GM21737 (cell line): ENCODE measurements around the gene TRPV6.

Experiments used
- ATAC-seq: cut with Tn5 transposase; IDR thresholded peaks from one replicate; pipeline ENCODE4 v1.9.1; 2021; ENCODE audit warnings: mild to moderate bottlenecking, moderate library complexity; ENCODE audit not compliant: unreplicated experiment

Gene TRPV6

DNA sequence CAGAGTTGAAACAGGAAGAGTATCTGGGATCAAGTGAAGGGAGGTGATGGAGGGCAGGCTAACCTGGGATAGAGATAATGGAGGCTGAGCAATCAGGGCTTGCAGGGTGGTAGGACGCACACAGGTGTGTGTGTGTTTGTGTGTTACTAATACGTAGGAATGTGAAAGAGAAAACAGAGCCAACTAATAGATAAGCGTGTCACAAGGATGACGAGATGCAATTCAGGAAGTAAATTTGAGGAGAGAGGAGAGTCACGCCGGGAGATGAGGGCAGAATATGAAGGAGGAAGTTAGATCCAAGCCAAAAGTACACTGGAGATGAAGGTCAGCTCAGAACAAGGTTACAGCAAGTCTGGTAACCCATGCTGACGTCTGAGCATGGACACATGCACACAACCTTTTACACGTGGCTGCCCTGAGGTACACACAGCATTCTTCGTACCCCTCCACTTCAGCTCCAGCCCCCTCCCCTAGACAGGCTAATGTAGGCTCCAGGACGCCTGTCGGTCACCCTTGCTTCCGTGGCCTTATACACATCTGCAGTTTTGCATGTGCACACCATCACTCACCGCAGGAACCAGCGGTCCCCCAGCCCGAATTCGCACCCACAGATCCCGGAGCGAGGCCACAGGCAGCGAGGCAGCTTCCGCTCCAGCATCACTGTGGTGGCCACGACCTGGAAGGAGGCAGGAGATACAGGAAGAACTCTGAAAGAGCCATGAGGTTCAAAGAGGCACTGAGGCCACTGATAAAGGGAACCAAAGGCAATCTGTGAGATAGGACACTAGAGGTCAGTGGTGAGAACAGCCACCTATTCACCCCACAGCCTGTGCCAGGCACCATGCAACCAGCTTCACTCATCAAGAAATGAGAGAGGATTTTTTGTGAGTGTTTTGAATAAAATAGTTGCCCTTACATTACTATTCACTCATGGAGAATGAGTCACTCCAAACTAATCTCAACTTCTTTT is 23.7 kb upstream of the TRPV6 start:
- no peak for ATAC-seq

DNA sequence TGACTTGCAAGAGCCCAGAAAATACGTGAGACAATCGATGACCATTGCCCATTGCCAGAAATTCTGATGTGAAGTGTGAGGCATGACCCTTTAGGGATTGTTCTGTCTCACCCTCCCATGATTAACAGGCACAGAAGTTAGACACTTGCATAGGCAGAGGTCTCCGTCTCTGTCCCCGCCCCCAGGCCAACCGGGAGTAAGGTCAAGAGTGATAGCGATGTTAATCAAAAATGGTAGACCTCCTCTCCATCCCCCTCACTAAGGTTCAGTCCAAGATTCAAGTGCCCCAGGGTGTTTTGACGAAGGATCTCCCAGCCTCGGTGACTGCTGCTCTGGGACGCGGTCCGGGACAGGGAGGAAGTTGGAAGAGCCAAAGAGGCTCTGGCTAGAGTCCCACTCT is 22.7 kb upstream of the TRPV6 start:
- ATAC-seq, result no peak

- ATAC-seq, result no peak
These were observed 21.1 kb upstream of the TRPV6 start for GRCh38 chr7:142906643-142907042.

GRCh38 chr7:142905759-142906158 is 20.2 kb upstream of the TRPV6 start:
- no peak for ATAC-seq

- ATAC-seq, result no peak
These were observed 18.6 kb upstream of the TRPV6 start for GRCh38 chr7:142904128-142904527.

GRCh38 chr7:142901426-142902259 is 16.1 kb upstream of the TRPV6 start:
- no peak for ATAC-seq

DNA sequence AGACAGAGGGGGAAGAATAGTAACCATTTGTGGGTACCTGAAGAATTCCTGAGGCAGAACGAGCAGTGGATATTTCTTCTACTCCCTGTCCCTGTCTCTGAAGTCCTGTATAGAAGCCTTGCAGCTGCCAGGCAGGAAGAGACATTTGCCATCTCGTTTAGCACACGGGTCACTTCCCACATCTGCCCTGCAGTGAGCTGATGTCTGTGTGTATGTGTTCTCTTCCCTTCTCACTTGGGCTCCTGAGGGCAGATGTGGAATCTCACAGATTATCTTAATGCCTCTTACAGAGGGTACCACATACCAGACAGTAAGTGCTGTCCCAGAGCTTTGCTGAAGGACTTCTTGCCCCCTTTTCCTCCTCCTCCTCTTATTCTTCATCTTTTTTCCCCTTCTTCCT is 14.1 kb upstream of the TRPV6 start:
- no peak for ATAC-seq

DNA sequence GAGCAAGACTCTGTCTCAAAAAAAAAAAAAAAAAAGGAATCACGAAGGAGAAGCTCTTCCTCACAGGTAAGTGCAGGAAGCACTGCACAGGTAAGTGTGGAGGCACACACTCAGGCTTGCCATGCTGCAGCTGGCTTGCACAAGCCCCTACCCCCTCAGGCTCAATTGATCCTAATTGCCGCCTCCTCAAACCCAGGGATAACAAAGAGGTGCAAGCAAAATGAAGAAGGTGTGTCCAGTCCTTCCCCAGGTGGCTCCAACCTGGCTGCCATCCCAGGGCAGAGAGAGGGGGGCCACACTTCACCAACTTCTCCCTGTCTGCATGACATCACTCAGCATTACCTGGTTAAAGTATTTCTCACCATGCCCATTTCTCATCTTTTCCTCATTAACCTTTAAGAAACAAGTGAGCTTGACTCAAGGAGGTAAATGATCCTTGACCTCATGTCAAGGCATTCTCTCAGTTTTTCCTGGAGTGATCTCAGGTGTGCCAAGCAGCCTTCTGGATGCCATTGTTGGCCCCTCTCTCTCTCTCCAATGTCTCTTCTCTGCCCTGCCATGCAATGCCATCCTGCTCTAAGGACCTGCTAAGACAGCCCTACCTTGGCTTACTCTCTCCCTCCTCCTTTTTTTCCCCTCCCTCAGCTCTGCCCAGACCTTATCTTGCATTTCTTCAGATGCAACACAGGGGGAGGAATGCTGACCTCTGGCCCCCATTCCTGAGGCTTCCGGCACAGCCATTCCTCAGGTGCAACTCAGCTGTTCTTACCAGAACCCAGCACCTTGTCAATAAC is 13.0 kb upstream of the TRPV6 start:
- no peak for ATAC-seq

DNA sequence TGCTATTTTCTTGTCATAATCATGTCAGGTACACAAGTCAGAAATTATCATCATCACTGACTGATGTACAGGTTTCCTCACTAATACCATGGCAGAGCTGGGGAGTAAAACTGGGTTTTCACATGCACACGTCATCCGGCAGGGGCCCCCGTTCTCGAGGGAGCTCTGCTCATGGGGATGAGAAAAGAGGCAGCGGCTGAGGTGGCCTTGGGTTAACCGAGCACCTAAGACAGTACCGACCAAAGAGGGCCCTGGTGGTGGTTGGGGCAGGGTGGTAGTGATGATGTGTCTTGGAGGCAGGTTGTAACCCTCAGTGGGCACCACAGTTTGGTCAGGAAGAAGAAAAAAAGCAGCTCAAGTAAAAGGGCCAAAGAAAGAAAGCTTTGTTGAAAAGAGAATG is 12.1 kb upstream of the TRPV6 start:
- ATAC-seq, result no peak

DNA sequence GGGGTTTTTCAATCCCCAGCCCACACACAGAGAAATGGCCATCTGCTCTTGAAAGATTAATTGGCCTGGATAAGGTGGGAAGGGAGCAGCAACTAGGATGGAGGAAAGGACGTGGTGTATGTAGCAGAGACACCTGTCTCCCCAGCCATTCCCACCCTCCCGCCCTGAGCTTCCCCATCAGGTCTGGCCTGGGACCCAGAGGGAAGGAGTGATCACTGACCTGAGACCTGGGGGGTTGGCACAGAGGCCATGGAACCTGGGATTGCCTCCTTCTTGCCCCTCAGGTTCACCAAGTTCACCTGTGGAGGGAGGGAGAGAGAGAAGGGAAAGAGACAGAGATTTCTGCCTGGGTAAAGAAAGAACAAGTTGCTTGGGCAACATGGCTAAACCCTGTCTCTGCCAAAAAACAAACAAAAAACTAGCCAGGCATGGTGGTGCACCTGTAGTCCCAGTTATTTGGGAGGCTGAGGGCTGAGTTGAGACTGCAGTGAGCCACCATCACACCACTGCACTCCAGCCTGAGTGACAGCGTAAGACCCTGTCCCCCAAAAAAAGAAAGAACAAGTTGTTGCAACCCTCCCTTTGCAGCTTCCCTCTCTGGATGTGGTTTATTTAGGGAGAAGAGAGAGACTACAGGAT is 11.3 kb upstream of the TRPV6 start:
- no peak for ATAC-seq

GRCh38 chr7:142896151-142896550 is 10.6 kb upstream of the TRPV6 start:
- ATAC-seq, result no peak

DNA sequence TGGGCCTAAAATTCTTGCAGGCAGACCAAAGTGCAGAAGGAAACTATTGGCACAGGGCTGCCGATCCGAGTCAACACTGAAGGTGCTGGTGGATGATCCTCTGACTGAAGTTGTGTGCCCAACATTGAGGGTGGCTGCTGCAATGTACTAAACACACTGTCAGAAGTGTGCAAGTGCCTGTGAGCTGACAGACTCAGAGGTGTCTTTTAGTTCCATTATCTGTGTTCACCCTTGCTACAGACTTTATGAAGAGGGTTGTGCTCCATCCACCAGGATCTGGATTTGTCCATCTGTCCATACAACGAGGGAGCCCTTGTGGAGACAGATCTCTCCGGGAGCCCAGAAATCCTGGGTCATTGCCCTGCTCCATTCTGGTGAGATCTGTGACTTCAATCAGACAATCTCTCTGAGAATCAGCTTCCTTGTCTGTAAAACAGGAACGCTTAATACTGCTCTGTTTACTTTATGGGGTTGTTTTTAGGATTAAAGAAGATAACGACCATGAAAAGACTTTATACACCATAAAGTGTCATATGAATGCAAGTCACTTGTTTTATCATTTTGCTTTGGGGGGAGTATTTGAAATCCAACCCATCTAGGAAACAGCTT is 9.5 kb upstream of the TRPV6 start:
- ATAC-seq, result no peak

- ATAC-seq, result no peak
These were observed 8.8 kb upstream of the TRPV6 start for GRCh38 chr7:142894112-142894984.

GRCh38 chr7:142892951-142893350 is 7.4 kb upstream of the TRPV6 start:
- ATAC-seq, result no peak

GRCh38 chr7:142891490-142892082 is 6.0 kb upstream of the TRPV6 start:
- no peak for ATAC-seq

- ATAC-seq, result no peak
These were observed 5.4 kb upstream of the TRPV6 start for GRCh38 chr7:142890874-142891485.

- no peak for ATAC-seq
These were observed 4.3 kb upstream of the TRPV6 start for GRCh38 chr7:142889816-142890215.

- no peak for ATAC-seq
These were observed 1.9 kb upstream of the TRPV6 start for GRCh38 chr7:142887282-142888015.
